T-cell (primary cell): ENCODE measurements around the gene RTN4RL1. TPM values are rescaled to one million over a fixed set of nuclear protein-coding genes. Genes with fewer than 3 reads are reported as not detected.
A peak's percentile ranks its signal among the peaks of the same experiment; 100 is the strongest.

Experiments
- ATAC-seq, 4 experiments: fragments of 200-7000 bp in 3 of 4; fragments of 150-1000 bp in 1 of 4; cut with Tn5 transposase; replicated peaks in 1 of 4; 1 replicate in 3 of 4; 2 replicates in 1 of 4; pipeline ENCODE4 v1.10.0; 2021; ENCODE audit warnings: moderate library complexity in 3 of 4, mild to moderate bottlenecking in 2 of 4, moderate number of reproducible peaks in 1 of 4
- CTCF ChIA-PET, 2 donors: fragments of 300-600 bp; sonication (Branson Sonifier 250); formaldehyde crosslinking; loops; one replicate each; lab custom pipeline; 2022; ENCODE audit warnings: antibody characterized with exemption in 2 of 2; lab: Charles Lee
- POLR2A ChIA-PET, 2 donors: fragments of 300-600 bp; sonication (Branson Sonifier 250); formaldehyde crosslinking; loops; one replicate each; lab custom pipeline; 2022; ENCODE audit warnings: antibody characterized with exemption in 2 of 2; lab: Charles Lee
- DNase-seq, 35 experiments: peaks; one replicate each; pipeline versions ENCODE4 v3.0.0 to v3.0.0-alpha.2; 2013 to 2023
- H3K27ac ChIP-seq: one replicate; pipeline ENCODE4 v1.5.1; 2013; ENCODE audit warnings: low read length
- H3K27me3 ChIP-seq, 2 experiments: replicated peaks in 1 of 2; 1 replicate in 1 of 2; 2 replicates in 1 of 2; pipeline versions ENCODE4 v1.6.1 to v1.7.0; 2013; ENCODE audit warnings: low read length in 1 of 2, mixed read lengths in 1 of 2; ENCODE audit not compliant: control insufficient read depth in 2 of 2, insufficient read depth in 2 of 2; ENCODE audit errors: extremely low read depth in 1 of 2
- H3K36me3 ChIP-seq, 2 donors: 1 replicate in 1 of 2; 2 replicates in 1 of 2; pipeline versions ENCODE4 v1.6.1 to v1.7.0; 2013; ENCODE audit warnings: low read length in 1 of 2; ENCODE audit not compliant: control insufficient read depth in 2 of 2, insufficient read depth in 1 of 2; ENCODE audit errors: extremely low read depth in 1 of 2
- H3K4me1 ChIP-seq, 2 experiments: 1 replicate in 1 of 2; 2 replicates in 1 of 2; pipeline versions ENCODE4 v1.6.1 to v1.7.0; 2013; ENCODE audit warnings: low read length in 2 of 2, mixed read lengths in 1 of 2; ENCODE audit not compliant: insufficient read depth in 2 of 2, control insufficient read depth in 1 of 2; ENCODE audit errors: extremely low read depth in 1 of 2
- H3K4me3 ChIP-seq, 2 donors: 1 replicate in 1 of 2; 2 replicates in 1 of 2; pipeline versions ENCODE4 v1.5.1 to v1.7.0; 2013; ENCODE audit warnings: mild to moderate bottlenecking in 2 of 2, low read length in 1 of 2, moderate library complexity in 1 of 2; ENCODE audit not compliant: control insufficient read depth in 1 of 2; ENCODE audit errors: extremely low read depth in 1 of 2
- H3K9me3 ChIP-seq: 2 replicates; pipeline ENCODE4 v1.7.0; 2013
- H3K27ac Mint-ChIP-seq, 2 donors: one replicate each; pipeline ENCODE4 v1.8.0; 2020 to 2021; ENCODE audit warnings: mild to moderate bottlenecking in 2 of 2, mixed read lengths in 2 of 2
- H3K27me3 Mint-ChIP-seq, 2 donors: one replicate each; pipeline ENCODE4 v1.8.0; 2021 to 2022; ENCODE audit warnings: mixed read lengths in 2 of 2
- H3K36me3 Mint-ChIP-seq: one replicate; pipeline ENCODE4 v1.8.0; 2021; ENCODE audit warnings: mixed read lengths
- H3K4me1 Mint-ChIP-seq, 3 donors: one replicate each; pipeline ENCODE4 v1.8.0; 2020 to 2022; ENCODE audit warnings: mixed read lengths in 3 of 3, mild to moderate bottlenecking in 1 of 3
- H3K4me3 Mint-ChIP-seq, 3 donors: one replicate each; pipeline ENCODE4 v1.8.0; 2020 to 2022; ENCODE audit warnings: mild to moderate bottlenecking in 3 of 3, mixed read lengths in 3 of 3, moderate library complexity in 3 of 3
- H3K9me3 Mint-ChIP-seq, 3 donors: one replicate each; pipeline ENCODE4 v1.8.0; 2020 to 2022; ENCODE audit warnings: mixed read lengths in 3 of 3
- WGBS: methylation state at CpG from one replicate; pipeline ENCODE4 v1.1.5; 2013; ENCODE audit warnings: missing lambda C conversion rate; ENCODE audit not compliant: insufficient coverage; 5-methylcytosine and 5-hydroxymethylcytosine counted together
- total RNA-seq, 35 experiments: library from RNA in 6 of 35; stranded (reverse) in 6 of 35; fragments of 120-200 nt in 1 of 35; gene quantifications; one replicate each; pipeline versions ENCODE4 v1.2.1 to v1.2.4 and lab custom pipeline; 2013 to 2026

Gene RTN4RL1
- total RNA-seq, 5 donors from 2014 or later (not counting 1 experiment from before 2014, with no cell fraction given): 0.43 to 1.1 (median 0.63) TPM

GRCh38 chr17:2002767-2003329 is 22.3 kb downstream of the RTN4RL1 start:
- ChIA-PET CTCF (no interaction called here), POLR2A (no interaction called here)
- no peaks in the 10 kb centered on the region for H3K9me3 Mint-ChIP-seq
- H3K27ac ChIP-seq: no peak overlapping the region
- no peak overlapping the region for H3K4me3 ChIP-seq
- H3K27me3 Mint-ChIP-seq: peaks cover 5 to 26% of the 10 kb centered on the region in 2 donors
- WGBS: 81% methylated on average over 8 of the region's 16 CpGs
- H3K9me3 ChIP-seq: no peaks in the 10 kb centered on the region
- no peak overlapping the region for H3K27ac Mint-ChIP-seq
- peaks cover 0 to 6% of the 10 kb centered on the region in 2 experiments for H3K4me1 ChIP-seq
- peaks cover 0 to 35% of the 10 kb centered on the region in 2 experiments for H3K27me3 ChIP-seq
- ATAC-seq (no peak), DNase-seq (no peak)
- H3K4me3 Mint-ChIP-seq: no peak overlapping the region
- H3K36me3 ChIP-seq: no peaks in the 10 kb centered on the region
- H3K4me1 Mint-ChIP-seq: peaks cover 0 to 6% (median 0%) of the 10 kb centered on the region in 3 donors
- H3K36me3 Mint-ChIP-seq: no peaks in the 10 kb centered on the region

- DNase-seq (no peak), ATAC-seq (peak in 1 of 4 experiments; percentile 30)
- Mint-ChIP-seq H3K27ac (no peak overlapping the region), H3K4me3 (peak overlapping the region in 2 of 3 donors; percentile 35 to 55), H3K36me3 (no peaks in the 10 kb centered on the region), H3K9me3 (no peaks in the 10 kb centered on the region), H3K4me1 (peaks cover 0 to 9% (median 0%) of the 10 kb centered on the region in 3 donors), H3K27me3 (peaks cover 12 to 40% of the 10 kb centered on the region in 2 donors)
- Histone ChIP-seq H3K27me3 (peaks cover 0 to 56% of the 10 kb centered on the region in 2 experiments), H3K4me1 (peaks cover 0 to 6% of the 10 kb centered on the region in 2 experiments), H3K4me3 (no peak overlapping the region), H3K36me3 (no peaks in the 10 kb centered on the region), H3K27ac (no peak overlapping the region), H3K9me3 (no peaks in the 10 kb centered on the region)
- 71% methylated on average over 12 of the region's 13 CpGs for WGBS
- POLR2A ChIA-PET: no interaction called here
- CTCF ChIA-PET: no interaction called here
These were observed 25.4 kb downstream of the RTN4RL1 start for GRCh38 chr17:1999557-2000251.

- ChIA-PET POLR2A (interaction anchor here in 1 of 2 donors (0.5 to 0.7 kb wide), 3 partner anchors 45 to 158 kb away, joined by 3 to 10 read pairs (median 6); no protein-coding TSS in a partner anchor), CTCF (no interaction called here)
- peaks cover 0 to 65% of the 10 kb centered on the region in 2 experiments for H3K27me3 ChIP-seq
- no peak overlapping the region for H3K27ac ChIP-seq
- H3K9me3 Mint-ChIP-seq: no peaks in the 10 kb centered on the region
- H3K4me1 Mint-ChIP-seq: peaks cover 0 to 9% (median 0%) of the 10 kb centered on the region in 3 donors
- H3K36me3 ChIP-seq: no peaks in the 10 kb centered on the region
- no peaks in the 10 kb centered on the region for H3K36me3 Mint-ChIP-seq
- H3K27ac Mint-ChIP-seq: no peak overlapping the region
- DNase-seq (peak in 2 of 35 experiments; percentile 4 to 14), ATAC-seq (peak in 3 of 4 experiments; percentile 23 to 58 (median 32))
- H3K4me1 ChIP-seq: peaks cover 0 to 6% of the 10 kb centered on the region in 2 experiments
- H3K4me3 ChIP-seq: peak overlapping the region in 1 of 2 donors; percentile 5
- H3K9me3 ChIP-seq: no peaks in the 10 kb centered on the region
- WGBS: 5% methylated on average over 78 of the region's 92 CpGs
- H3K27me3 Mint-ChIP-seq: peaks cover 12 to 36% of the 10 kb centered on the region in 2 donors
- no peak overlapping the region for H3K4me3 Mint-ChIP-seq
These were observed 27.0 kb downstream of the RTN4RL1 start for GRCh38 chr17:1997927-1998742.

GRCh38 chr17:1997289-1997926 is 27.7 kb downstream of the RTN4RL1 start:
- Histone ChIP-seq H3K27me3 (peaks cover 0 to 66% of the 10 kb centered on the region in 2 experiments), H3K4me1 (peaks cover 0 to 6% of the 10 kb centered on the region in 2 experiments), H3K4me3 (no peak overlapping the region), H3K27ac (no peak overlapping the region), H3K9me3 (no peaks in the 10 kb centered on the region), H3K36me3 (no peaks in the 10 kb centered on the region)
- Mint-ChIP-seq H3K27ac (no peak overlapping the region), H3K4me3 (peak overlapping the region in 1 of 3 donors; percentile 14), H3K36me3 (no peaks in the 10 kb centered on the region), H3K4me1 (peaks cover 0 to 9% (median 0%) of the 10 kb centered on the region in 3 donors), H3K27me3 (peaks cover 12 to 35% of the 10 kb centered on the region in 2 donors), H3K9me3 (no peaks in the 10 kb centered on the region)
- 64% methylated on average over 15 of the region's 22 CpGs for WGBS
- DNase-seq: no peak
- no peak for ATAC-seq
- CTCF ChIA-PET: no interaction called here
- POLR2A ChIA-PET: interaction anchor here in 1 of 2 donors (0.6 kb wide), 1 partner anchor 44 kb away, joined by 6 read pairs; no protein-coding TSS in a partner anchor

GRCh38 chr17:1996800-1997288 is 28.3 kb downstream of the RTN4RL1 start:
- Histone ChIP-seq H3K36me3 (no peaks in the 10 kb centered on the region), H3K27ac (no peak overlapping the region), H3K4me1 (peaks cover 0 to 6% of the 10 kb centered on the region in 2 experiments), H3K27me3 (peaks cover 0 to 68% of the 10 kb centered on the region in 2 experiments), H3K4me3 (no peak overlapping the region), H3K9me3 (no peaks in the 10 kb centered on the region)
- peaks cover 12 to 35% of the 10 kb centered on the region in 2 donors for H3K27me3 Mint-ChIP-seq
- ATAC-seq (no peak), DNase-seq (no peak)
- H3K9me3 Mint-ChIP-seq: no peaks in the 10 kb centered on the region
- peak overlapping the region in 1 of 3 donors; percentile 14 for H3K4me3 Mint-ChIP-seq
- H3K36me3 Mint-ChIP-seq: no peaks in the 10 kb centered on the region
- H3K4me1 Mint-ChIP-seq: peaks cover 0 to 9% (median 0%) of the 10 kb centered on the region in 3 donors
- 96% methylated on average over 9 of the region's 9 CpGs for WGBS
- POLR2A ChIA-PET: no interaction called here
- CTCF ChIA-PET: no interaction called here
- no peak overlapping the region for H3K27ac Mint-ChIP-seq
